ENCODE data around the gene SEMA3A. TPM values are rescaled to one million over a fixed set of nuclear protein-coding genes. Genes with fewer than 3 reads are reported as not detected.

SEMA3A gene
- total RNA-seq, 2 experiments from 2014 or later, result not detected

DNA sequence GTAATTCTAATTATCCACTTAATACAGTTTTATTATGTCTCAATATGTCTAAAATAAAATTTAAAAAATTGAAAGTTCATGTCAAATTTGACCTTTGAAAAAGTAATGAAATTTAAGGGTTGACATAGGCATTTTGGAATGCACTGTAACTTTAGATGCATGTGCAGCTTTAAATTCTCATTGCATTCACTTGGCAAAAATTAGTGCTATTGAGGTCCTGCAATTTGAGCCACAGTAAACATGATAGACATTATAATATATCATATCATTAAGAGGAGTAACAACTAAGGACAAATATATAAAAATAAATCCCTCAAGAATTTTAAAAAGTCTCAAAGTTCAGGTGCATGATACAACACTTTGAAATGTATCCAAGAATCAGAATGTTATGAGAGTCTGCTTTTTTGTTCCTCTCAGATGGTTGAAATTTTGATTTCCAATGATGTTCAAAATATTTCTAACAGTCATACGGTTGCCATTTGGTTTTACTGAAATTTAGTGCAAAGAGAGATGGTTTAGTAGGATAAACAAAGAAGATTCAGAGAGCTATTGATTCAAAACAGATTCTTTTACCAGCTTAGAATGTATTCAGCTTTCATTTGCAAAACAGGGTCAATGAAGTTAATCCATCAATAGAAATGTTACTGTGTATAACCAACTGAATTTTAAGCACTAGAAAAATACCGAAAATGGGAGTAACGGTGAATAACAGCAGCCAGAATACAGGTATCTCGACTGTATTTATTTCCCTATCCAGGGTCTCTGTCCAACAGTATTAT lies 71.8 kb downstream of the SEMA3A start:
- H3K27ac ChIP-seq (ENCODE audit: low read depth, low read length, poor library complexity, severe bottlenecking), result no peak overlapping the region
- H3K4me1 ChIP-seq (ENCODE audit: insufficient read depth, low read length, poor library complexity, severe bottlenecking), result no peaks in the 10 kb centered on the region
- BruUV-seq (replicated peaks), result no TSS peak
- TF ChIP-seq, protein P1, sequence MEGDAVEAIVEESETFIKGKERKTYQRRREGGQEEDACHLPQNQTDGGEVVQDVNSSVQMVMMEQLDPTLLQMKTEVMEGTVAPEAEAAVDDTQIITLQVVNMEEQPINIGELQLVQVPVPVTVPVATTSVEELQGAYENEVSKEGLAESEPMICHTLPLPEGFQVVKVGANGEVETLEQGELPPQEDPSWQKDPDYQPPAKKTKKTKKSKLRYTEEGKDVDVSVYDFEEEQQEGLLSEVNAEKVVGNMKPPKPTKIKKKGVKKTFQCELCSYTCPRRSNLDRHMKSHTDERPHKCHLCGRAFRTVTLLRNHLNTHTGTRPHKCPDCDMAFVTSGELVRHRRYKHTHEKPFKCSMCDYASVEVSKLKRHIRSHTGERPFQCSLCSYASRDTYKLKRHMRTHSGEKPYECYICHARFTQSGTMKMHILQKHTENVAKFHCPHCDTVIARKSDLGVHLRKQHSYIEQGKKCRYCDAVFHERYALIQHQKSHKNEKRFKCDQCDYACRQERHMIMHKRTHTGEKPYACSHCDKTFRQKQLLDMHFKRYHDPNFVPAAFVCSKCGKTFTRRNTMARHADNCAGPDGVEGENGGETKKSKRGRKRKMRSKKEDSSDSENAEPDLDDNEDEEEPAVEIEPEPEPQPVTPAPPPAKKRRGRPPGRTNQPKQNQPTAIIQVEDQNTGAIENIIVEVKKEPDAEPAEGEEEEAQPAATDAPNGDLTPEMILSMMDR (conservative IDR thresholded peaks at IDR 0.05; ENCODE audit: low read length), result no peak
- ChIA-PET POLR2A (no interaction called here), CTCF (ENCODE audit: unreplicated experiment) (no interaction called here)
- no peaks in the 10 kb centered on the region for H4K20me1 ChIP-seq (ENCODE audit: insufficient read depth, low read length)
- intact Hi-C loops (cut with micrococcal nuclease; ENCODE audit: unreplicated experiment), result no loop called here
- no peak overlapping the region for H2AFZ ChIP-seq (ENCODE audit: low read length)
- no peaks in the 10 kb centered on the region for H3K9me2 ChIP-seq (ENCODE audit: insufficient read depth, low read length)
- no peak overlapping the region for H3K4me3 ChIP-seq (ENCODE audit: low read depth, low read length, poor library complexity, severe bottlenecking)
- no peak for DNase-seq (ENCODE audit: low spot score)
- H3K9me3 ChIP-seq (ENCODE audit: low read length), result no peaks in the 10 kb centered on the region
- no peak overlapping the region for H3K4me2 ChIP-seq (ENCODE audit: low read length)
- no peaks in the 10 kb centered on the region for H3K36me3 ChIP-seq (ENCODE audit: insufficient read depth, low read length)
- H3K79me2 ChIP-seq (ENCODE audit: insufficient read depth, low read depth, low read length), result no peaks in the 10 kb centered on the region

DNA sequence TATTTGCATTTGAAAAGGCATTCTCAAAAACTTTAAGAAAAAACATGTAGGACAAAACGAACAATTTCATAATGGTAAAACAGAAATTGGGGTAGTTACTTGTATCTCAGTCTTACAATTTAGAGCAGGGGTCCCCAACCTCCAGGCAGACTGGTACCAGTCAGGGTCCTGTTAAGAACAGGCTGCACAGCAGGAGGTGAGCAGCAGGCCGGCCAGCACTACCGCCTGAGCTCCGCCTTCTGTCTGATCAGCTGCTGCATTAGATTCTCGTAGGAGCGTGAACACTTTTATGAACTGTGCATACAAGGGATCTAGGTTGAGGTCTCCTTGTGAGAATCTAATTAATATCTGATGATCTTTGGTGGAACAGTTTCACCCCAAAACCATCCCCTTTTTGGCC lies 77.3 kb downstream of the SEMA3A start:
- DNase-seq (ENCODE audit: low spot score), result no peak
- Histone ChIP-seq H4K20me1 (ENCODE audit: insufficient read depth, low read length) (no peaks in the 10 kb centered on the region), H3K79me2 (ENCODE audit: insufficient read depth, low read depth, low read length) (no peaks in the 10 kb centered on the region), H3K9me2 (ENCODE audit: insufficient read depth, low read length) (no peaks in the 10 kb centered on the region), H3K27ac (ENCODE audit: low read depth, low read length, poor library complexity, severe bottlenecking) (no peak overlapping the region), H3K36me3 (ENCODE audit: insufficient read depth, low read length) (no peaks in the 10 kb centered on the region), H3K9me3 (ENCODE audit: low read length) (no peaks in the 10 kb centered on the region), H3K4me2 (ENCODE audit: low read length) (no peak overlapping the region), H2AFZ (ENCODE audit: low read length) (no peak overlapping the region), H3K4me3 (ENCODE audit: low read depth, low read length, poor library complexity, severe bottlenecking) (no peak overlapping the region), H3K4me1 (ENCODE audit: insufficient read depth, low read length, poor library complexity, severe bottlenecking) (no peaks in the 10 kb centered on the region)
- POLR2A ChIA-PET, result interaction anchor here (0.5 kb wide), 1 partner anchor 16 kb away, joined by 3 read pairs; no protein-coding TSS in a partner anchor
- TF ChIP-seq EZH2phosphoT487 (IDR thresholded peaks at IDR 0.05; ENCODE audit: borderline replicate concordance, low read depth, low read length), result no peak
- TF ChIP-seq, protein P1 (conservative IDR thresholded peaks at IDR 0.05; ENCODE audit: low read length), result no peak
- BruUV-seq (replicated peaks), result no TSS peak
- intact Hi-C loops (cut with micrococcal nuclease; ENCODE audit: unreplicated experiment), result no loop called here
- CTCF ChIA-PET (ENCODE audit: unreplicated experiment), result no interaction called here

Data from OCI-LY7 (cell line).